K562 (cell line): ENCODE data around the gene CLCN1. TPM values are rescaled to one million over a fixed set of nuclear protein-coding genes. Genes with fewer than 3 reads are reported as not detected.

Experiments
- PCBP1 ChIP-seq: fragments of 200-400 bp; formaldehyde crosslinking; IDR thresholded peaks from 2 replicates; pipeline ENCODE4 v1.6.1; 2018; ENCODE audit warnings: mild to moderate bottlenecking, low read depth, low read length; ENCODE audit not compliant: poor library complexity, severe bottlenecking
- PRPF4 ChIP-seq: fragments of 200-400 bp; formaldehyde crosslinking; IDR thresholded peaks from one replicate; pipeline ENCODE4 v1.6.1; 2017; ENCODE audit warnings: low read length, low read depth, mild to moderate bottlenecking; ENCODE audit not compliant: insufficient read depth, poor library complexity, severe bottlenecking
- ZFP30 ChIP-seq: fragments of 250-450 bp; sonication (Bioruptor Pico); IDR thresholded peaks from 2 replicates; pipeline ENCODE4 v1.8.0; 2022; ENCODE audit warnings: moderate library complexity, mild to moderate bottlenecking, inconsistent platforms, borderline replicate concordance
- polyA plus RNA-seq, 8 experiments: library from polyadenylated mRNA; depleted of rRNA in 4 of 8; stranded (reverse) in 5 of 8; unstranded in 3 of 8; fragments of >200 nt; fragmentation: Nextera tagmentation in 2 of 8; fragmentation: Illumina TruSeq in 1 of 8; extraction: Ambion mirVana in 2 of 8; extraction: Trizol in 1 of 8; gene quantifications; 2 replicates each; pipeline versions ENCODE4 v1.2.1 to v1.2.3, GENCODE V29; 2011 to 2014; ENCODE audit warnings: inconsistent platforms in 1 of 8, missing spikeins in 1 of 8
- total RNA-seq, 7 experiments: library from RNA; depleted of rRNA in 6 of 7; stranded (reverse); fragments of >200 nt in 6 of 7; fragmentation: Illumina TruSeq in 2 of 7; extraction: Trizol in 2 of 7; gene quantifications; 2 replicates each; pipeline versions ENCODE4 v1.2.1 to v1.2.3, GENCODE V29; 2011 to 2021; ENCODE audit warnings: low replicate concordance in 1 of 7
- TF ChIP-seq, protein P1 (sequence below), 2 experiments: IDR thresholded peaks; 2 replicates each; pipeline ENCODE4 v1.6.1; 2012; ENCODE audit warnings: improper control_type of control experiment in 2 of 2, low read depth in 2 of 2, low read length in 2 of 2, borderline replicate concordance in 1 of 2
- TF ChIP-seq, protein P2 (sequence below): fragments of 450-650 bp; formaldehyde crosslinking; IDR thresholded peaks from 2 replicates; pipeline ENCODE4 v1.4.0; 2022; ENCODE audit warnings: missing genetic modification characterization
- TF ChIP-seq, protein P3 (sequence below): IDR thresholded peaks from 3 replicates; pipeline ENCODE4 v1.6.1; 2011; ENCODE audit warnings: borderline replicate concordance, mild to moderate bottlenecking; ENCODE audit not compliant: insufficient read length, insufficient read depth
- TF ChIP-seq, protein P4 (sequence below): sonication (generic); formaldehyde crosslinking; IDR thresholded peaks from 2 replicates; pipeline ENCODE4 v1.8.0; 2022; ENCODE audit warnings: missing genetic modification reagents, mild to moderate bottlenecking, moderate library complexity, borderline replicate concordance
- TF ChIP-seq, protein P5 (sequence below): fragments of 450-650 bp; IDR thresholded peaks from 2 replicates; pipeline ENCODE4 v1.6.1; 2018; ENCODE audit warnings: mild to moderate bottlenecking, low read depth; ENCODE audit not compliant: partially characterized antibody

Gene CLCN1
- total and polyA plus RNA-seq, 9 of the 15 experiments (the other 6 are each of a cell fraction or from before 2014, with no cell fraction given): 0.01 to 0.11 (median 0.04) TPM; not detected in 4

DNA sequence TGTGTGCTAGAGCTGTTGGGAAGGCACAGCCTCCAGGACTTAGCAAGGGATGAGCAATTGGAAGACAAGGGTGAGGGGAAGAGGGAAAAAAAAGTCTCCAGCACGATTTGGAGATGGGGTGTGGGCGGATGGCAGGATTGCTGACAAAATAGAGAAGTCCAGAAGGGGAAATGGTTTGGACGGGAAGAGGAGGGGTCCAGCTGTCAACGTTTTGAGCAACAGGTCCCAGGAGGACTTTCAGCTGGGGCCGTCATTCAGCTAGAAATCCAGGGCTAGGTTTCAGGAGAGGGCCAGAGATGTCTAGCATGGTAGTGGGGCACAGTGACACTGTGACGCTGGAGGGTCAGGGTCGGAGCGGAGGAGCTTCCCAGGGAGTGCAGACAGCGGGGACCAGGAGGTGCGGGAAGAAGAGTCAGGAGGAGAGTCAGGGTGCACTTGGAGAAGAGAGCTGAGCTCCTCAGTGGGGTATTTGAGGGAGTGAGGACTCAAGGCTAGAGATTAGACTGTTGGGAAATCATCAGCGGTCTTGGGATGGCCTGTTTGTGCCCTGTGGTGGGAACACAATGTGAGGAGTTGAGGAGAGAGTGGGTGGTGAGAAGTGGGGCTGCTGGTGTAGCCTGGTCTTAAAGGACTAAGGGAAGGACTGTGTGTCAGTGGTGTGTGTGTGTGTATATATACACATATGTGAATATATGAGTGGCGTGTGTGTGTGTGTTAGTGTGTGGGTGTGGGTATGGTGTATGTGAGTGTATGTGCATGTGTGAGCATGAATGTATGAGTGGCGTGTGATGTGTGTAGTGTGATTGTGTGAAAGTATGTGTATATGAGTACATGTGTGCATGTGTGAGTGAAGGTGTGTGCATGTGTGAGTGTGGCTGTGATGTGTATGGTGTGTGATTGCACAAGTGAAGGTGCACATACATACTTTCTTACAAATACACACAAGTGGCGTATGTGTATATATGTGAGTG lies 69.0 kb downstream of the CLCN1 start (continued):
- TF ChIP-seq, protein P1, sequence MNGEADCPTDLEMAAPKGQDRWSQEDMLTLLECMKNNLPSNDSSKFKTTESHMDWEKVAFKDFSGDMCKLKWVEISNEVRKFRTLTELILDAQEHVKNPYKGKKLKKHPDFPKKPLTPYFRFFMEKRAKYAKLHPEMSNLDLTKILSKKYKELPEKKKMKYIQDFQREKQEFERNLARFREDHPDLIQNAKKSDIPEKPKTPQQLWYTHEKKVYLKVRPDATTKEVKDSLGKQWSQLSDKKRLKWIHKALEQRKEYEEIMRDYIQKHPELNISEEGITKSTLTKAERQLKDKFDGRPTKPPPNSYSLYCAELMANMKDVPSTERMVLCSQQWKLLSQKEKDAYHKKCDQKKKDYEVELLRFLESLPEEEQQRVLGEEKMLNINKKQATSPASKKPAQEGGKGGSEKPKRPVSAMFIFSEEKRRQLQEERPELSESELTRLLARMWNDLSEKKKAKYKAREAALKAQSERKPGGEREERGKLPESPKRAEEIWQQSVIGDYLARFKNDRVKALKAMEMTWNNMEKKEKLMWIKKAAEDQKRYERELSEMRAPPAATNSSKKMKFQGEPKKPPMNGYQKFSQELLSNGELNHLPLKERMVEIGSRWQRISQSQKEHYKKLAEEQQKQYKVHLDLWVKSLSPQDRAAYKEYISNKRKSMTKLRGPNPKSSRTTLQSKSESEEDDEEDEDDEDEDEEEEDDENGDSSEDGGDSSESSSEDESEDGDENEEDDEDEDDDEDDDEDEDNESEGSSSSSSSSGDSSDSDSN (IDR thresholded peaks at IDR 0.05; ENCODE audit: borderline replicate concordance in 1 of 2, low read depth in 2 of 2, low read length in 2 of 2): no peak
- TF ChIP-seq PCBP1: no peak
- no peak for TF ChIP-seq ZFP30 (CRISPR knock-in tag)
- TF ChIP-seq PRPF4: no peak
- TF ChIP-seq, protein P2, sequence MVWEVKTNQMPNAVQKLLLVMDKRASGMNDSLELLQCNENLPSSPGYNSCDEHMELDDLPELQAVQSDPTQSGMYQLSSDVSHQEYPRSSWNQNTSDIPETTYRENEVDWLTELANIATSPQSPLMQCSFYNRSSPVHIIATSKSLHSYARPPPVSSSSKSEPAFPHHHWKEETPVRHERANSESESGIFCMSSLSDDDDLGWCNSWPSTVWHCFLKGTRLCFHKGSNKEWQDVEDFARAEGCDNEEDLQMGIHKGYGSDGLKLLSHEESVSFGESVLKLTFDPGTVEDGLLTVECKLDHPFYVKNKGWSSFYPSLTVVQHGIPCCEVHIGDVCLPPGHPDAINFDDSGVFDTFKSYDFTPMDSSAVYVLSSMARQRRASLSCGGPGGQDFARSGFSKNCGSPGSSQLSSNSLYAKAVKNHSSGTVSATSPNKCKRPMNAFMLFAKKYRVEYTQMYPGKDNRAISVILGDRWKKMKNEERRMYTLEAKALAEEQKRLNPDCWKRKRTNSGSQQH (CRISPR knock-in tag): peak; percentile 97
- TF ChIP-seq, protein P3, sequence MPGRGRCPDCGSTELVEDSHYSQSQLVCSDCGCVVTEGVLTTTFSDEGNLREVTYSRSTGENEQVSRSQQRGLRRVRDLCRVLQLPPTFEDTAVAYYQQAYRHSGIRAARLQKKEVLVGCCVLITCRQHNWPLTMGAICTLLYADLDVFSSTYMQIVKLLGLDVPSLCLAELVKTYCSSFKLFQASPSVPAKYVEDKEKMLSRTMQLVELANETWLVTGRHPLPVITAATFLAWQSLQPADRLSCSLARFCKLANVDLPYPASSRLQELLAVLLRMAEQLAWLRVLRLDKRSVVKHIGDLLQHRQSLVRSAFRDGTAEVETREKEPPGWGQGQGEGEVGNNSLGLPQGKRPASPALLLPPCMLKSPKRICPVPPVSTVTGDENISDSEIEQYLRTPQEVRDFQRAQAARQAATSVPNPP: no peak
- TF ChIP-seq, protein P4, sequence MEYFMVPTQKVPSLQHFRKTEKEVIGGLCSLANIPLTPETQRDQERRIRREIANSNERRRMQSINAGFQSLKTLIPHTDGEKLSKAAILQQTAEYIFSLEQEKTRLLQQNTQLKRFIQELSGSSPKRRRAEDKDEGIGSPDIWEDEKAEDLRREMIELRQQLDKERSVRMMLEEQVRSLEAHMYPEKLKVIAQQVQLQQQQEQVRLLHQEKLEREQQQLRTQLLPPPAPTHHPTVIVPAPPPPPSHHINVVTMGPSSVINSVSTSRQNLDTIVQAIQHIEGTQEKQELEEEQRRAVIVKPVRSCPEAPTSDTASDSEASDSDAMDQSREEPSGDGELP (CRISPR knock-in tag): peak; percentile 28; the same call in 1 of the 2 replicates
- TF ChIP-seq, protein P5, sequence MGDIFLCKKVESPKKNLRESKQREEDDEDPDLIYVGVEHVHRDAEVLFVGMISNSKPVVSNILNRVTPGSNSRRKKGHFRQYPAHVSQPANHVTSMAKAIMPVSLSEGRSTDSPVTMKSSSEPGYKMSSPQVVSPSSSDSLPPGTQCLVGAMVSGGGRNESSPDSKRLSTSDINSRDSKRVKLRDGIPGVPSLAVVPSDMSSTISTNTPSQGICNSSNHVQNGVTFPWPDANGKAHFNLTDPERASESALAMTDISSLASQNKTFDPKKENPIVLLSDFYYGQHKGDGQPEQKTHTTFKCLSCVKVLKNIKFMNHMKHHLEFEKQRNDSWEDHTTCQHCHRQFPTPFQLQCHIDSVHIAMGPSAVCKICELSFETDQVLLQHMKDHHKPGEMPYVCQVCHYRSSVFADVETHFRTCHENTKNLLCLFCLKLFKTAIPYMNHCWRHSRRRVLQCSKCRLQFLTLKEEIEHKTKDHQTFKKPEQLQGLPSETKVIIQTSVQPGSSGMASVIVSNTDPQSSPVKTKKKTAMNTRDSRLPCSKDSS: no peak
